ENCODE data around the gene CENPN.

CENPN gene

GRCh38 chr16:81014672-81015071, 7.7 kb downstream of the CENPN start:
- DNase-seq (ENCODE audit: low read depth): no peak
- H3K4me3 ChIP-seq (ENCODE audit: low read length): no peak overlapping the region
- TF ChIP-seq CTCF (conservative IDR thresholded peaks at IDR 0.05; ENCODE audit: low read length): no peak

- DNase-seq (ENCODE audit: low read depth): no peak
- H3K4me3 ChIP-seq (ENCODE audit: low read length): no peak overlapping the region
- no peak for TF ChIP-seq CTCF (conservative IDR thresholded peaks at IDR 0.05; ENCODE audit: low read length)
Observed at GRCh38 chr16:81018496-81018895, 11.5 kb downstream of the CENPN start.

- no peak for TF ChIP-seq CTCF (conservative IDR thresholded peaks at IDR 0.05; ENCODE audit: low read length)
- H3K4me3 ChIP-seq (ENCODE audit: low read length): no peak overlapping the region
- DNase-seq (ENCODE audit: low read depth): no peak
Observed at GRCh38 chr16:81026429-81026828, 19.4 kb downstream of the CENPN start.

- no peak for DNase-seq (ENCODE audit: low read depth)
- TF ChIP-seq CTCF (conservative IDR thresholded peaks at IDR 0.05; ENCODE audit: low read length): no peak
- no peak overlapping the region for H3K4me3 ChIP-seq (ENCODE audit: low read length)
Observed at GRCh38 chr16:81029930-81030604, 23.1 kb downstream of the CENPN start.

- peak; percentile 80 for DNase-seq (ENCODE audit: low read depth)
- peak within 1 kb of the TSS; percentile 72 for H3K4me3 ChIP-seq (ENCODE audit: low read length)
- TF ChIP-seq CTCF (conservative IDR thresholded peaks at IDR 0.05; ENCODE audit: low read length): peak; percentile 70
Observed at GRCh38 chr16:81035398-81035974, 28.5 kb downstream of the CENPN start, which contains the start of gene ATMIN. ATMIN (plus strand) TSS chr16:81035842; CDS start chr16:81035871, 29 bp downstream.

- peak; percentile 26 for DNase-seq (ENCODE audit: low read depth)
- no peak for TF ChIP-seq CTCF (conservative IDR thresholded peaks at IDR 0.05; ENCODE audit: low read length)
- H3K4me3 ChIP-seq (ENCODE audit: low read length): peak overlapping the region; percentile 72
Observed at GRCh38 chr16:81035975-81036750, 29.1 kb downstream of the CENPN start.
